ENCODE measurements around the gene SDR39U1.

SDR39U1 gene

DNA sequence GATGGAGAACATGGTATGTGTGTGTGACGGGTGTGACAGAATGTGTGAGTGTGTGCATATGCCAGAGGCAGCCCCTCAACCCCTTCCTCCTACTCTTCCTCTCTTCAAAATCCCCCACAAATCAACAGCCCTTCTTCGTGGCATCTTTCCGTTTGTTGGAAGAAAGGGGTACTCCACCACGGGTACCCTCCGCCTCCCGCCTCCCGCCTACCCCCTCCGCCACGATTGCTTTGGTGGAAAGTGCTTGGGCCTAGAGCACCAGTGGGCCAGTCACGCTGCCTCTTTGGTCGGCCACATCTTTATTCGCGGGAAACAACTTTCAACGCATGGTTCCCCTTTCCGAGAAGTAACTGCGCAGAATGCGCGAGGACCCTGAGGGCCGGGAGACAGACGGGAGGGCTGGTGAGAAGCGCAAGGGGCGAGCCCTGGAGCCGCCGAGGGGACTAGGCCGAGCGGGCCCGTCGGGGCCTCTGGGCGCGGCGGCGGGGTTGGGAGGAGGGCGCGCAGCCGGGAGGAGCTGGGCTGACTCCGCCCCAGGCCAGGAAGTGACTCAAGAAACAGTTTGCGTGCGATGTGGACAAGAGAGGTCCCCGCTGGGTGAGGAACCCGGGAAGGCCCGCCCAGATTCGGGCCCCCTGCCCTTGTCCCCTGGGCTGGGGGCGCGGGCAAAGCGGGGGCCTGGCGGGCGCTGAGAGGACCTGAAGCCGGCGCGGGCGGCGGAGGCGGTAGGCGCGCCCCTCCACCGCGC, 13.0 kb downstream of the SDR39U1 start, which contains the start of the genes CBLN3 and KHNYN:
Gene CBLN3 (minus strand): TSS at position 274 of the 748 bp plus-strand sequence. CDS start 614 bp downstream, outside the sequence.
Gene KHNYN (plus strand): TSS at position 560 of the 748 bp plus-strand sequence. CDS start 777 bp downstream, outside the sequence.
- peak; percentile 76 to 84 (median 77) for DNase-seq (ENCODE audit: low read depth in 3 of 3)

- DNase-seq (ENCODE audit: low read depth in 3 of 3): no peak
Measured at GRCh38 chr14:24428628-24429394, 13.8 kb downstream of the SDR39U1 start.

DNA sequence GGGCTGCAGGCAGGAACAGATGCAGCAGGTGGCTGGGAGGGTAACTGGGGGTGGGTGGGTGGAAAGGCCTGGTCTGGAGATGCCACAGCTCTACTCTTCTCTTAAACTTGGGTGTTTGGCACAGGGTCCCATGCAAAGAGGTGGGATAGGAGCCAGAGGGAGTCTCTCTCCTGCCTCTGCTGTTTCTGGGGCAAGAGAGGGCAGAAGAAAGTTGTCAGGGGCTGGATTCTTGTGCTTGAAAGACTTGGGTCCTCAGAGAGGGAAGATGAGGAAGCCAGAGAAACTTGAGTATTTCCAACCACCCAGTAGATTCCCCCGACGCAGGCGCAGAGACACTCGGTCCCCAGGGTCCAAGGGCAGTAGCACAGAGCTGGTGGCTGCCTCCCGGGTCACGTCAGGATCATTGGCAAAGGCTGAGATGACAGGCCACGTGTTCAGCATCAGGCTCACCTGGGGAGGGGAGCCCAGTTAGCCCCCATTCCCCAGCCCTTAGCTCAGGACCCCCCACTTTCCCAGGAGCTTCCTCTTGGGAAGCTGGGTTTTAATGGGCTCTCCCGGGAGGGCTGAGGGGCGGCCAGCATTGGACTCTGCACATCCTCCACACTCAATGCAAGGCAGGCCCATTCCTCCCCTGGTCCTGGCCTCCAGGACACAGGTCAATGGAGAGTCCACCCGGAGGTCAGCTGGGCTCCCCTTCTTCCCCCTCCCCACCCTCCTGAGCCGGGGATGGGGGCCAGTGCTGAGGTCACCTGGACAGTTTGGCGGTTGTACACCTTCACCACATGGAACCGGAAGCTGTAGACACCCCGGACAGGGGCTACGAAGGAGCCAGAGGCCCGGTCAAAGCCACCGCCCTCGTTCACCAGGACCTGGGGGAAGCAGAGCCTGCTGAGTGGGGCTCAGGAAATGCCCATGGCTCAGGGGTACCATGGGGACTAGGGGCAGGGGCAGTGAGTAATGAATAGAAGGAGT, 14.8 kb downstream of the SDR39U1 start:
- DNase-seq (ENCODE audit: low read depth in 3 of 3): no peak

DNA sequence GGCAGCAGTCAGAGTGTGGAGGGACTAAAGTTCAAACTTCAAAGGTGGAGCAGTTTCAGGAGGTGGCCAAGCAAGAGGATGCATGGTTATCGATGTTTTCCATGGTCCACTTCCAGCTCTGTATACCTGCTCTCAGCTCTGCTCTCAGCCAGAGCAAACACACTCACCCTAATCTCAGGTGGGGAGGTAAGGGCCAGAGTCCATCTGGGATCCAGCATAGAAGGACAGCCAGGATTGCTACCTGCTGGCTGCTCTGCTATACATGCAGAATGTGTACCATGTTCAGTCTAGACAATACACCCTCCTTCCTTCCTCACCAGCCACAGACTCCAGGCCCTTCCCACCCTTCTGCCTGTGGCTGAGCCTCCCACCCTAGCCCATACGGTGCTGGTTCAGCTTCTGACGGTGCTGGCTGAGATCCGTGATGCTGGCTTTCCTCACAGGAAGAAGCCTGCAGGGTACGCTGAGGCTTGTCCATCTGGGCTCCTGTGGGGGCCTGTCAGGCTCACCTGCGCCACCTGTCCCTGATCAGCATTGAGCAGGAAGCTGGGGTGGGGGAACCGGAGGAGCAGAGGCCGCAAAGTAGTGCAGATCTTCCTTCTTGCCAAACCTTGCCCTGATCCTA, 15.6 kb downstream of the SDR39U1 start:
- DNase-seq (ENCODE audit: low read depth in 3 of 3): no peak

- DNase-seq (ENCODE audit: low read depth in 3 of 3): no peak
Measured at GRCh38 chr14:24426150-24426911, 16.2 kb downstream of the SDR39U1 start.

DNA sequence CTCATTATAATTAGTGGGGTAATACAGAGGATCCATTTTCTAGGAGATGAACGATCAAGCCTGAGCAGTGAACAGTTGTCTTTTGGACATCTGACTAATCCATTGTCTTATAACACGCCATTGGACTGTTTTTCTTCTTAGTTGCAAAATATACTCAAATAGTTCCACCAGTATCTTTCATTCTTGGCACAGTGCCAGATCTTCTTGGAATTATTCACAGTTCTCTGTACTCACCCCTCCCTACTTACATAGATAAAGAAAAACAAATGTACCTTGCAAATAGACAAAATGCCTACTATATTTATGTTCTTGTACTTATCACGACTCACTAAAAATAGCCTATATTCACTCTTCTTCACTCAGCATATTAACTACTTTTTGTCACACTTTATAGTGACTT, 16.9 kb downstream of the SDR39U1 start:
- DNase-seq (ENCODE audit: low read depth in 3 of 3): no peak

DNA sequence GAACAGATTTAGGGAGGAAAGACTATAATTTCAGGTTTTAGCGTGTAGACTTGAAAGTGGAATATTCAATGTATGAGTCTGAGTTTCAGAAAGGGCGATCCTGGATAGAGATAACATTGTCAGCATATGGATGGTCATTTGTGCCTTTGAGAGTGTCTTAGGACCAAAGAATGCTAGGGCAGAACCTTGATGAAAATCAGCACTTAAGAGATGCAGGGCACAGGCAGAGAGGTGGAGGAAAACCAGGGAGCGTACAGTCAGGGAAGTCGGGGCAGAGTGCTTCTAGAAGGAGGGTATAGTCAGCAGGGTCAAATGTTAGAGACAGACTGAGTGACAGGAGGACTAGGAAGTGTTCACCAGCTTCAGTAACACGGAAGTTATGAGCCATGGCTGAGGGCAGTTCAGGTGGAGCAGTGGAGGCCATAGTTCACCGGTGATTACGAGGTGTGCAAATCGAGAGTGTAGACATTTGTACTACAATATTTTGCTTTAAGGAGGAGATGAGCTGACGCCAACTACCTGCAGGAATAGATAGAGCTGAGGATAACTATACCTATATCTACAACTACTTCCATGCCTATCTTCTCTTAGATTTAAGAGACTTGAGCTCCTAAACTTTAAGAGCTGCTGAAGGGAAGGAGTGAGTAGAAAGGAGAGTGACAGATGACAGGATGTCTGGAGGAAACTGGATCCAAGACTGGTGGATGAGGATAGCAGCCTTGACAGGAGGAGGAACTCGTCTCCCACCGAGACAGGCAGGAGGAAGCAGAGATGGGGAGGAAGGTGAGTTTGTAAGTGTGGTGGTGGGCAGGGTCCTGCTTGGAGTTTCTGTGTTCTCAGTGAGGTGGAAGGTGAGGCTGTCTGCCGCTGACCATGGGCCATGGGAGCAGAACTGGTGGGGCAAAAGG, 19.6 kb downstream of the SDR39U1 start:
- DNase-seq (ENCODE audit: low read depth in 3 of 3): no peak

GRCh38 chr14:24422261-24422660, 20.3 kb downstream of the SDR39U1 start:
- no peak for DNase-seq (ENCODE audit: low read depth in 3 of 3)

- DNase-seq (ENCODE audit: low read depth in 3 of 3): no peak
Measured at GRCh38 chr14:24418492-24418873, 24.1 kb downstream of the SDR39U1 start.

GRCh38 chr14:24417832-24418491, 24.6 kb downstream of the SDR39U1 start:
- no peak for DNase-seq (ENCODE audit: low read depth in 3 of 3)

DNA sequence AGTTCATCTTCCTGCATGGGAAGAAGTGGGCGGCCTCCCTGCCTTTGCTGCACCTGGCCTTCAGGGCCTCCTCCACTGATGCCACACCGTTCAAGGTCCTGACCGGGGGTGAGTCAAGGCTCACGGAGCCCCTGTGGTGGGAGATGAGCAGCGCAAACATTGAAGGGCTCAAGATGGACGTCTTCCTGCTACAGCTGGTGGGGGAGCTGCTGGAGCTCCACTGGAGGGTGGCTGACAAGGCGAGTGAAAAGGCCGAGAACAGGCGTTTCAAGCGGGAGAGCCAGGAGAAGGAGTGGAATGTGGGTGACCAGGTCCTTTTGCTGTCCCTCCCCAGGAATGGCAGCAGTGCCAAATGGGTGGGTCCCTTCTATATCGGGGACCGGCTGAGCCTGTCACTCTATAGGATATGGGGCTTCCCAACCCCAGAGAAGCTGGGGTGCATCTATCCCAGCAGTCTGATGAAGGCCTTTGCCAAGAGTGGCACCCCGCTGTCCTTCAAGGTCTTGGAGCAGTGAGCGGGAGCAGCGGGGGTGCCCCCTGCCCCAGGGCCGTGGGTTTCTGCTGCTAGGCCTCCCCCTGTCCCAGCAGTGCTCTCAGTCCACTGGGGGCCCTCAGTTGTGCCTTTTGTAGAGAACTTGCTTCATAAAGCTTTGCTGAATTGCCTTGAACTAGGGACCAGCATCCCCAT, 25.5 kb downstream of the SDR39U1 start:
- DNase-seq (ENCODE audit: low read depth in 3 of 3): no peak

DNA sequence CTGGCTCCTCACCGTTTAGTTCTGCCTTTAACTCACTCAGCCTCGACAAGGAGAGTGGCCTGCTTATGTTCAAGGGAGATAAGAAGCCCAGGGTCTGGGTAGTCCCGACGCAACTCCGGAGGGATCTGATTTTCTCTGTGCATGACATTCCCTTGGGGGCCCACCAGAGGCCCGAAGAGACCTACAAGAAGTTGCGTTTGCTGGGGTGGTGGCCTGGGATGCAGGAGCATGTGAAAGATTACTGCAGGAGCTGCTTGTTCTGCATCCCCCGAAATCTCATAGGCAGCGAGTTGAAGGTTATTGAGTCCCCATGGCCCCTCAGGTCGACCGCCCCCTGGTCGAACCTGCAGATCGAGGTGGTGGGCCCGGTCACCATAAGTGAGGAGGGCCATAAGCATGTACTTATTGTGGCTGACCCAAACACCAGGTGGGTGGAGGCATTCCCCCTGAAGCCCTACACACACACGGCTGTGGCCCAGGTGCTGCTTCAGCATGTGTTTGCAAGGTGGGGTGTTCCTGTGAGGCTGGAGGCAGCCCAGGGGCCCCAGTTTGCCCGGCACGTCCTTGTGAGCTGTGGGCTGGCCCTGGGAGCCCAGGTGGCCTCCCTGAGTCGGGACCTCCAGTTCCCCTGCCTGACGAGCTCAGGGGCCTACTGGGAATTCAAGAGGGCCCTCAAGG, 26.2 kb downstream of the SDR39U1 start:
- no peak for DNase-seq (ENCODE audit: low read depth in 3 of 3)

DNA sequence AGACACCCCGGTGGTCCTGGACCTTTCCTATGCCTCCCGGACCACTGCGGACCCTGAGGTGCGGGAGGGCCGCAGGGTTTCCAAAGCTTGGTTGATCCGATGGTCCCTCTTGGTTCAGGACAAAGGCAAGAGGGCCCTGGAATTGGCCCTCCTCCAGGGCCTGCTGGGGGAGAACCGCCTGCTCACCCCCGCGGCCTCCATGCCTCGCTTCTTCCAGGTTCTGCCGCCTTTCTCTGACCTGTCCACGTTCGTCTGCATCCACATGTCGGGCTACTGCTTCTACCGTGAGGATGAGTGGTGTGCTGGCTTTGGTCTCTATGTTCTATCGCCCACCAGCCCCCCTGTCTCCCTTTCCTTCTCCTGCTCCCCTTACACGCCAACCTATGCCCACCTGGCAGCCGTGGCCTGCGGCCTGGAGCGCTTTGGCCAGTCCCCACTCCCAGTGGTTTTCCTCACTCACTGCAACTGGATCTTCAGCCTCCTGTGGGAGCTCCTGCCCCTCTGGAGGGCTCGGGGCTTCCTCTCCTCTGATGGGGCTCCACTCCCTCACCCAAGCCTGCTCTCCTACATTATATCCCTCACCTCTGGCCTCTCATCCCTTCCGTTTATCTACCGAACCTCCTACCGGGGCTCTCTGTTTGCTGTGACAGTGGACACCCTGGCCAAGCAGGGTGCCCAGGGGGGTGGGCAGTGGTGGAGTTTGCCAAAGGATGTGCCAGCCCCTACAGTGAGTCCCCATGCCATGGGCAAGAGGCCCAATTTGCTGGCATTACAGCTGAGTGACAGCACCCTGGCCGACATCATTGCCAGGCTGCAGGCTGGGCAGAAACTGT, 26.9 kb downstream of the SDR39U1 start:
- no peak for DNase-seq (ENCODE audit: low read depth in 3 of 3)

DNA sequence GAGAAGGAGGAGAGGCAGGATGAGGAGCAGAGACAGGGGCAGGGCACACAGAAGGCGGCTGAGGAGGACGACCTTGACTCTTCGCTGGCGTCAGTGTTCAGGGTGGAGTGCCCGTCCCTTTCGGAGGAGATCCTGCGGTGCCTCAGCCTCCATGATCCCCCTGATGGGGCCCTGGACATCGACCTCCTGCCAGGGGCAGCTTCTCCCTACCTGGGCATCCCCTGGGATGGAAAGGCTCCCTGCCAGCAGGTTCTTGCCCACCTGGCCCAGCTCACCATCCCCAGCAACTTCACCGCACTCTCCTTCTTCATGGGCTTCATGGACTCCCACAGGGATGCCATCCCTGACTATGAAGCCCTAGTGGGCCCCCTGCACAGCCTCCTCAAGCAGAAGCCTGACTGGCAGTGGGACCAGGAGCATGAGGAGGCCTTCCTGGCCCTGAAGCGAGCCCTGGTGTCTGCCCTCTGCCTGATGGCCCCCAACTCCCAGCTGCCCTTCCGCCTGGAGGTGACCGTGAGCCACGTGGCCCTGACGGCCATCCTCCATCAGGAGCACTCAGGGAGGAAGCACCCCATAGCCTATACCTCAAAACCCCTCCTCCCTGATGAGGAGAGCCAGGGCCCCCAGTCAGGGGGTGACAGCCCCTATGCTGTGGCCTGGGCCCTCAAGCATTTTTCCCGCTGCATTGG, 27.7 kb downstream of the SDR39U1 start:
- DNase-seq (ENCODE audit: low read depth in 3 of 3): no peak

- DNase-seq (ENCODE audit: low read depth in 3 of 3): no peak
Measured at GRCh38 chr14:24414077-24414476, 28.5 kb downstream of the SDR39U1 start.
